ENCODE measurements around the gene C10orf120. TPM values are rescaled to one million over a fixed set of nuclear protein-coding genes. Genes with fewer than 3 reads are reported as not detected.

Gene C10orf120
- total RNA-seq: not detected

GRCh38 chr10:122699796-122700455 is at the start of gene C10orf120:
TSS of gene C10orf120 (minus strand) at chr10:122699846. CDS start at chr10:122699790, 56 bp downstream.
- no peak for DNase-seq
- H3K9me3 ChIP-seq: no peaks in the 10 kb centered on the region
- no peaks in the 10 kb centered on the region for H3K36me3 ChIP-seq
- peaks cover 4% of the 10 kb centered on the region for H3K27me3 ChIP-seq
- no peak within 1 kb of the TSS for H3K27ac ChIP-seq
- in situ Hi-C loops (cut with MboI; ENCODE audit: low pct_ligation_motif_present in 1 of 4, low pct_unique_long_range_greater_than_20kb in 1 of 4, low sequenced_read_pairs in 3 of 4) (no loop called here), intact Hi-C loops (cut with DNase I; ENCODE audit: low total_unique reads) (loop anchor here (10.0 kb wide), 1 partner anchor 55 kb away; no protein-coding TSS in a partner anchor)
- WGBS, 2 donors (ENCODE audit: low coverage in 1 of 2): 72 to 81% methylated on average over 3 to 5 of the region's 5 CpGs
- H3K4me1 ChIP-seq: no peaks in the 10 kb centered on the region
- TF ChIP-seq EP300 (IDR thresholded peaks at IDR 0.05; ENCODE audit: low read depth): no peak
- no peak for TF ChIP-seq POLR2AphosphoS5 (IDR thresholded peaks at IDR 0.05)
- TF ChIP-seq CTCF (IDR thresholded peaks at IDR 0.05): no peak
- TF ChIP-seq POLR2A (IDR thresholded peaks at IDR 0.05): no peak
- H3K4me3 ChIP-seq: no peak within 1 kb of the TSS

- H3K4me1 ChIP-seq: no peaks in the 10 kb centered on the region
- intact Hi-C loops (cut with DNase I; ENCODE audit: low total_unique reads): loop anchor here (5.0 kb wide), 1 partner anchor 1676 kb away; no protein-coding TSS in a partner anchor
- in situ Hi-C loops (cut with MboI; ENCODE audit: low pct_ligation_motif_present in 1 of 4, low pct_unique_long_range_greater_than_20kb in 1 of 4, low sequenced_read_pairs in 3 of 4): no loop called here
- H3K4me3 ChIP-seq: no peak overlapping the region
- H3K9me3 ChIP-seq: no peaks in the 10 kb centered on the region
- no peaks in the 10 kb centered on the region for H3K36me3 ChIP-seq
- H3K27me3 ChIP-seq: peaks cover 7% of the 10 kb centered on the region
- DNase-seq: no peak
- WGBS, 2 donors (ENCODE audit: low coverage in 1 of 2): 69% methylated on average over 2 of the region's 2 CpGs; no CpG with 5 or more reads in 1 of the 2 donors
- no peak for TF ChIP-seq EP300 (IDR thresholded peaks at IDR 0.05; ENCODE audit: low read depth)
- no peak for TF ChIP-seq POLR2A (IDR thresholded peaks at IDR 0.05)
- no peak for TF ChIP-seq POLR2AphosphoS5 (IDR thresholded peaks at IDR 0.05)
- no peak for TF ChIP-seq CTCF (IDR thresholded peaks at IDR 0.05)
- no peak overlapping the region for H3K27ac ChIP-seq
These were observed 48.9 kb upstream of the C10orf120 start for GRCh38 chr10:122748496-122748895.

- Histone ChIP-seq H3K27me3 (peaks cover 11% of the 10 kb centered on the region), H3K36me3 (no peaks in the 10 kb centered on the region), H3K4me3 (no peak overlapping the region), H3K9me3 (no peaks in the 10 kb centered on the region), H3K4me1 (no peaks in the 10 kb centered on the region), H3K27ac (no peak overlapping the region)
- 59% methylated on average over 6 of the region's 6 CpGs; no CpG with 5 or more reads in 1 of the 2 donors for WGBS, 2 donors (ENCODE audit: low coverage in 1 of 2)
- no peak for DNase-seq
- in situ Hi-C loops (cut with MboI; ENCODE audit: low pct_ligation_motif_present in 1 of 4, low pct_unique_long_range_greater_than_20kb in 1 of 4, low sequenced_read_pairs in 3 of 4): no loop called here
- TF ChIP-seq CTCF (IDR thresholded peaks at IDR 0.05) (no peak), POLR2AphosphoS5 (IDR thresholded peaks at IDR 0.05) (no peak), EP300 (IDR thresholded peaks at IDR 0.05; ENCODE audit: low read depth) (no peak), POLR2A (IDR thresholded peaks at IDR 0.05) (no peak)
- intact Hi-C loops (cut with DNase I; ENCODE audit: low total_unique reads): loop anchor here (5.0 kb wide), 1 partner anchor 1674 kb away; no protein-coding TSS in a partner anchor
These were observed 46.8 kb upstream of the C10orf120 start for GRCh38 chr10:122746408-122746807.

- H3K4me1 ChIP-seq: no peaks in the 10 kb centered on the region
- no peaks in the 10 kb centered on the region for H3K36me3 ChIP-seq
- WGBS, 2 donors (ENCODE audit: low coverage in 1 of 2): 59% methylated on average over 2 of the region's 2 CpGs; no CpG with 5 or more reads in 1 of the 2 donors
- H3K27ac ChIP-seq: no peak overlapping the region
- TF ChIP-seq EP300 (IDR thresholded peaks at IDR 0.05; ENCODE audit: low read depth) (no peak), POLR2A (IDR thresholded peaks at IDR 0.05) (no peak), POLR2AphosphoS5 (IDR thresholded peaks at IDR 0.05) (no peak), CTCF (IDR thresholded peaks at IDR 0.05) (no peak)
- intact Hi-C loops (cut with DNase I; ENCODE audit: low total_unique reads): no loop called here
- H3K27me3 ChIP-seq: peaks cover 11% of the 10 kb centered on the region
- H3K9me3 ChIP-seq: no peaks in the 10 kb centered on the region
- no peak for DNase-seq
- in situ Hi-C loops (cut with MboI; ENCODE audit: low pct_ligation_motif_present in 1 of 4, low pct_unique_long_range_greater_than_20kb in 1 of 4, low sequenced_read_pairs in 3 of 4): no loop called here
- no peak overlapping the region for H3K4me3 ChIP-seq
These were observed 44.6 kb upstream of the C10orf120 start for GRCh38 chr10:122744257-122744656.
